ENCODE measurements around the gene GRAP2.

- no peak for TF ChIP-seq POLR2A (IDR thresholded peaks at IDR 0.05)
- no peak for TF ChIP-seq CTCF (IDR thresholded peaks at IDR 0.05)
Measured at GRCh38 chr22:39935116-39935515, 34.2 kb downstream of the GRAP2 start.
